B cell (primary cell): ENCODE results near the gene MPPE1.

Experiments used
- CTCF ChIP-seq: fragments of 200-600 bp; IDR thresholded peaks from one replicate; pipeline ENCODE4 v1.8.0; 2022; ENCODE audit warnings: antibody characterized with exemption, mild to moderate bottlenecking
- EZH2 ChIP-seq: IDR thresholded peaks from 2 replicates; pipeline ENCODE4 v1.6.1; 2012; ENCODE audit warnings: borderline replicate concordance, low read depth, mild to moderate bottlenecking, moderate library complexity, low read length; ENCODE audit not compliant: insufficient read depth, poor library complexity, severe bottlenecking

DNA sequence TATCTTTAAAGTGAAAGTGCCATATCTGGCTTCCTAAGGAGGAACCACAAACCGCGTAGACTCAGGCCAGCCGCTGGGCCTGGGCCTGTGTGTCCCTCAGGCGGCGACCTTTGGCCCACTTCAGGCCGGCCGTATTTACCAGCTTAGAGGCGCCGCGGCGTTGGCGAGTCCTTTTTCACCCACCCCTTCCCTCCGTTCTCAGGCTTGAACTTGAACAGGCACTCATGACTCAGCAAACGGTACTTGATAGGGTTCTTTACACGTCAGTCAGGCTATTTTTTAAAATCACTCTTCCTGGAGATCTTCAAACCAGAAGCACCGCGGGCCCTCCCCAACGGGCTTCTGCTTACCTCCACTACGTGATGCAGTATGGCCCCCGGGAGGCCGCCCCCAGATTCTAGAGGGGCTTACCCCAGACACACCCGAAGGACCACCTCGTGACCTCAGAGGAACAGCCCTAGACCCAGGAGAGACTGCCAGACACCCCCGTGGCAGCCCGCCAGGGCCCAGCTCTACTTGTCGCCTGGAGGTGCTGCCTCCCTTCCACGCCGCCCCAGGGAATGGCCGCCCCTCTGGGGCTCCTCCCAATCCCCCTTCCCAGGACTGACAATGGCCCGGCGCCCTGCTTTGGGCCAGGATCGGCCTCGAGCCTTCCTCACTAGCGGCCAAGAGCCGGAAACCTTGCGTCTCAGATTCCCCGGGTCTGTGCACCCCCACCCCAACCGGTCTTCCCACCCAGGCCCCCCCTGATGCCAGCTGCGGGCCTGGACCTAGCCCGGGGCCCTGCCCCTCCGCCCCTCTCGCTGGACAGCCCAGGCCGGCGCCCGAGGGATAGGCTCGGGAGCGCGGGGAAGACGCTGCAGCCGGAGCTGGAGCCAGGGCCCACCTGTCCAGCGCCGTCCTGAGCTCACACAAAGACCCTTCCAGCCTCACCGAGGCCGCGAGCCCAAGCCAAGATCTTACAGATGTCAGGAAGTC, 39.4 kb upstream of the MPPE1 start:
- no peak for TF ChIP-seq CTCF
- no peak for TF ChIP-seq EZH2
